ENCODE measurements around the gene PCK2.
A peak's percentile ranks its signal among the peaks of the same experiment; 100 is the strongest.

PCK2 gene

DNA sequence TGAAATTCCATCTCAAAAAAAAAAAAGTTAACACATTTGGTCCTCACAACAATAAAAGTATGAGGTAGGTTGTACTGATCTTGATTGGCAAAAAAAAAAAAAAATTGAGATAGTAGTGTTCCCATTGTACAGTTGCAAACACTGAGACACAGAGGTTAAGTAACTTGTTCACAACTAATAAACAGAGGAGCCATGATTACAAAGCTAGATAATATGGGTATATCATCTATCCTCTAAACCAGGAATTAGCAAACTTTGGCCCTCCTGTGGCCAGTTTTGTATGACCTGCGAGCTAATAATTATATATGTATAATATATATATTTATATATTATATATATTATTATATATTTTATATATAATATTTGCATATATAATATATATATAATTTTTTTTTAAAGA, 39.6 kb downstream of the PCK2 start:
- Histone ChIP-seq H3K4me3 (replicated peaks; ENCODE audit: insufficient read depth, low read length) (no peak overlapping the region), H3K27ac (replicated peaks) (no peak overlapping the region), H3K27me3 (ENCODE audit: insufficient read depth, poor library complexity, severe bottlenecking) (no peaks in the 10 kb centered on the region)
- DNase-seq (ENCODE audit: low read depth in 1 of 2, low spot score in 1 of 2) = no peak
- TF ChIP-seq, protein P1, sequence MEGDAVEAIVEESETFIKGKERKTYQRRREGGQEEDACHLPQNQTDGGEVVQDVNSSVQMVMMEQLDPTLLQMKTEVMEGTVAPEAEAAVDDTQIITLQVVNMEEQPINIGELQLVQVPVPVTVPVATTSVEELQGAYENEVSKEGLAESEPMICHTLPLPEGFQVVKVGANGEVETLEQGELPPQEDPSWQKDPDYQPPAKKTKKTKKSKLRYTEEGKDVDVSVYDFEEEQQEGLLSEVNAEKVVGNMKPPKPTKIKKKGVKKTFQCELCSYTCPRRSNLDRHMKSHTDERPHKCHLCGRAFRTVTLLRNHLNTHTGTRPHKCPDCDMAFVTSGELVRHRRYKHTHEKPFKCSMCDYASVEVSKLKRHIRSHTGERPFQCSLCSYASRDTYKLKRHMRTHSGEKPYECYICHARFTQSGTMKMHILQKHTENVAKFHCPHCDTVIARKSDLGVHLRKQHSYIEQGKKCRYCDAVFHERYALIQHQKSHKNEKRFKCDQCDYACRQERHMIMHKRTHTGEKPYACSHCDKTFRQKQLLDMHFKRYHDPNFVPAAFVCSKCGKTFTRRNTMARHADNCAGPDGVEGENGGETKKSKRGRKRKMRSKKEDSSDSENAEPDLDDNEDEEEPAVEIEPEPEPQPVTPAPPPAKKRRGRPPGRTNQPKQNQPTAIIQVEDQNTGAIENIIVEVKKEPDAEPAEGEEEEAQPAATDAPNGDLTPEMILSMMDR (IDR thresholded peaks at IDR 0.05; ENCODE audit: insufficient read depth, low read length) = no peak
- no peak for TF ChIP-seq POLR2AphosphoS5 (IDR thresholded peaks at IDR 0.05; ENCODE audit: low read depth)
- no peak for TF ChIP-seq GABPA (IDR thresholded peaks at IDR 0.05; ENCODE audit: low read depth)
- no peak for TF ChIP-seq REST (IDR thresholded peaks at IDR 0.05; ENCODE audit: insufficient replicate concordance, low read depth)
- TF ChIP-seq SPI1 (IDR thresholded peaks at IDR 0.05; ENCODE audit: borderline replicate concordance, low read depth) = no peak

GRCh38 chr14:24135584-24135833, 41.4 kb downstream of the PCK2 start:
- Histone ChIP-seq H3K4me3 (replicated peaks; ENCODE audit: insufficient read depth, low read length) (peak overlapping the region; percentile 85), H3K27ac (replicated peaks) (peak overlapping the region; percentile 36), H3K27me3 (ENCODE audit: insufficient read depth, poor library complexity, severe bottlenecking) (no peaks in the 10 kb centered on the region)
- DNase-seq (ENCODE audit: low read depth in 1 of 2, low spot score in 1 of 2) = no peak
- TF ChIP-seq POLR2AphosphoS5 (IDR thresholded peaks at IDR 0.05; ENCODE audit: low read depth) = no peak
- TF ChIP-seq, protein P1 (IDR thresholded peaks at IDR 0.05; ENCODE audit: insufficient read depth, low read length) = no peak
- no peak for TF ChIP-seq GABPA (IDR thresholded peaks at IDR 0.05; ENCODE audit: low read depth)
- no peak for TF ChIP-seq REST (IDR thresholded peaks at IDR 0.05; ENCODE audit: insufficient replicate concordance, low read depth)
- TF ChIP-seq SPI1 (IDR thresholded peaks at IDR 0.05; ENCODE audit: borderline replicate concordance, low read depth) = no peak

DNA sequence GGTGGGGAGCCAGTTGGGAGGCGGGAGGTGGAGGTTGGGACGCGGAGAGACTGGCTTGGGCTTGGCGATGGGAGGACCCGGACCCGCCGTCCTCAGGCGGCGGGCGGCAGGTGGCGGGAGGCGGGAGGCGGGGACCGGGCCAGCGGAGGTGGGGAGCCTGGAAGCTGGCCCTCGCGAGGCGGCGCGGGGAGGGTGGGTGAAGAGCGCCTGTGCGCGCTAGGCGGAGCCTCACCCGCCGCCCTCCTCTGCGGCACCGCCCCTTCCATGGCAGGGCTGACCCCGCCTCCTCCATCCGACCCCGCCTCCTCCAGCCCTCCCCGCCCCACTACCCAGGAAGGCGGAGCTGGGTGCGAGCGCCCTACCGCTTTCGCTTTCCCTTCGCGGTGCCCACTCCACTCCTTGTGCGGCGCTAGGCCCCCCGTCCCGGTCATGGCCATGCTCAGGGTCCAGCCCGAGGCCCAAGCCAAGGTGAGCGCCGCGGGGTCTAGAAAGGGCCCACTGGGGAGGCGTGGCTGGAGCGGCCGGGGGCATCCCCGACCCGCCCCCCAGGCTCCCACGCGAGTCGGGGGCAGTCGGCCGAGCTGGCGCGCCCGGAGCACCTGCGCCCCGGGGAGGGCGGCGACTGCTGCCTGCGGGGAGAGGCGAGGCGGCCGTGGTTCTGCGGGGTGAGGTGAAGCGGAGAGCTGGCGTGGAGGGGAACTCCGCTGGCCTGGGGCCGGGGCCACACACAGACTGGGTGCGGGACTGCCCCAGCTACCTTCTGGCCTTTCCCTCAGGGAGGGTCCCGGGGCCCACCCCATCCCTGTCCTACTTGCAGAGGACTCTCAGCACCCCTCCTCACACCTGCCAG, 41.9 kb downstream of the PCK2 start, which contains the start of gene PSME1:
Gene PSME1, plus strand, starts transcription at position 361 of the 850 bp plus-strand sequence. Its CDS starts 69 bp downstream, at position 430.
- DNase-seq (ENCODE audit: low read depth in 1 of 2, low spot score in 1 of 2) = peak; percentile 79 to 91
- peak; percentile 62; the same call in 1 of the 2 replicates for TF ChIP-seq POLR2AphosphoS5 (IDR thresholded peaks at IDR 0.05; ENCODE audit: low read depth)
- no peak for TF ChIP-seq SPI1 (IDR thresholded peaks at IDR 0.05; ENCODE audit: borderline replicate concordance, low read depth)
- no peak for TF ChIP-seq GABPA (IDR thresholded peaks at IDR 0.05; ENCODE audit: low read depth)
- peak within 1 kb of the TSS; percentile 68 for H3K27ac ChIP-seq (replicated peaks)
- no peaks in the 10 kb centered on the region for H3K27me3 ChIP-seq (ENCODE audit: insufficient read depth, poor library complexity, severe bottlenecking)
- peak within 1 kb of the TSS; percentile 85 for H3K4me3 ChIP-seq (replicated peaks; ENCODE audit: insufficient read depth, low read length)

- no peak for TF ChIP-seq POLR2AphosphoS5 (IDR thresholded peaks at IDR 0.05; ENCODE audit: low read depth)
- no peak for TF ChIP-seq GABPA (IDR thresholded peaks at IDR 0.05; ENCODE audit: low read depth)
- TF ChIP-seq, protein P1 (IDR thresholded peaks at IDR 0.05; ENCODE audit: insufficient read depth, low read length) = no peak
- TF ChIP-seq SPI1 (IDR thresholded peaks at IDR 0.05; ENCODE audit: borderline replicate concordance, low read depth) = no peak
- TF ChIP-seq REST (IDR thresholded peaks at IDR 0.05; ENCODE audit: insufficient replicate concordance, low read depth) = no peak
- Histone ChIP-seq H3K27ac (replicated peaks) (no peak overlapping the region; the same call in 1 of the 2 replicates), H3K4me3 (replicated peaks; ENCODE audit: insufficient read depth, low read length) (peak overlapping the region; percentile 85), H3K27me3 (ENCODE audit: insufficient read depth, poor library complexity, severe bottlenecking) (no peaks in the 10 kb centered on the region)
- no peak for DNase-seq (ENCODE audit: low read depth in 1 of 2, low spot score in 1 of 2)
Observed at GRCh38 chr14:24136684-24137528, 42.8 kb downstream of the PCK2 start.
